ENCODE results near the gene GAPT. TPM values are rescaled to one million over a fixed set of nuclear protein-coding genes. Genes with fewer than 3 reads are reported as not detected.

GAPT gene
- total RNA-seq, 2 donors from 2014 or later: not detected

- peaks cover 17% of the 10 kb centered on the region for H3K4me1 Mint-ChIP-seq (ENCODE audit: low read depth)
- DNase-seq (no peak), ATAC-seq (replicated peaks in 1 of 2) (no peak)
- H3K27ac Mint-ChIP-seq: no peak overlapping the region
- peaks cover 0 to 2% of the 10 kb centered on the region in 2 donors for H3K36me3 Mint-ChIP-seq (ENCODE audit: insufficient read depth in 2 of 2)
- H3K9me3 Mint-ChIP-seq: no peaks in the 10 kb centered on the region
- H3K4me3 Mint-ChIP-seq: no peak overlapping the region
- peaks cover 15% of the 10 kb centered on the region for H3K27me3 Mint-ChIP-seq (ENCODE audit: low read depth)
These were observed 35.2 kb upstream of the GAPT start for GRCh38 chr5:58456026-58456425.

GRCh38 chr5:58456486-58456885 lies 34.7 kb upstream of the GAPT start:
- DNase-seq (no peak), ATAC-seq (replicated peaks in 1 of 2) (no peak)
- peaks cover 15% of the 10 kb centered on the region for H3K27me3 Mint-ChIP-seq (ENCODE audit: low read depth)
- no peaks in the 10 kb centered on the region for H3K9me3 Mint-ChIP-seq
- peaks cover 0 to 2% of the 10 kb centered on the region in 2 donors for H3K36me3 Mint-ChIP-seq (ENCODE audit: insufficient read depth in 2 of 2)
- no peak overlapping the region for H3K4me3 Mint-ChIP-seq
- no peak overlapping the region for H3K27ac Mint-ChIP-seq
- peaks cover 22% of the 10 kb centered on the region for H3K4me1 Mint-ChIP-seq (ENCODE audit: low read depth)

- Mint-ChIP-seq H3K27me3 (ENCODE audit: low read depth) (peaks cover 15% of the 10 kb centered on the region), H3K9me3 (no peaks in the 10 kb centered on the region), H3K4me1 (ENCODE audit: low read depth) (peaks cover 22% of the 10 kb centered on the region), H3K36me3 (ENCODE audit: insufficient read depth in 2 of 2) (peaks cover 0 to 2% of the 10 kb centered on the region in 2 donors), H3K4me3 (no peak overlapping the region), H3K27ac (no peak overlapping the region)
- ATAC-seq (replicated peaks in 1 of 2): no peak
- no peak for DNase-seq
These were observed 34.2 kb upstream of the GAPT start for GRCh38 chr5:58457050-58457449.

GRCh38 chr5:58458141-58458742 lies 33.0 kb upstream of the GAPT start:
- Mint-ChIP-seq H3K9me3 (no peaks in the 10 kb centered on the region), H3K27ac (peak overlapping the region; percentile 87)

GRCh38 chr5:58458743-58459145 lies 32.5 kb upstream of the GAPT start:
- Mint-ChIP-seq H3K27ac (peak overlapping the region; percentile 87), H3K9me3 (no peaks in the 10 kb centered on the region), H3K4me3 (peak overlapping the region; percentile 79 to 88), H3K4me1 (ENCODE audit: low read depth) (peaks cover 22% of the 10 kb centered on the region), H3K27me3 (ENCODE audit: low read depth) (peaks cover 15% of the 10 kb centered on the region), H3K36me3 (ENCODE audit: insufficient read depth in 2 of 2) (peaks cover 0 to 2% of the 10 kb centered on the region in 2 donors)
- DNase-seq (no peak), ATAC-seq (replicated peaks in 1 of 2) (no peak)

More at GRCh38 chr5:58458141-58458742, 33.0 kb upstream of the GAPT start:
- Mint-ChIP-seq H3K27me3 (ENCODE audit: low read depth) (peaks cover 15% of the 10 kb centered on the region), H3K4me3 (peak overlapping the region; percentile 24 to 88), H3K4me1 (ENCODE audit: low read depth) (peaks cover 22% of the 10 kb centered on the region), H3K36me3 (ENCODE audit: insufficient read depth in 2 of 2) (peaks cover 0 to 2% of the 10 kb centered on the region in 2 donors)
- ATAC-seq (replicated peaks in 1 of 2) (no peak), DNase-seq (no peak)

- Mint-ChIP-seq H3K4me1 (ENCODE audit: low read depth) (peaks cover 22% of the 10 kb centered on the region), H3K4me3 (peak overlapping the region; percentile 79 to 88), H3K36me3 (ENCODE audit: insufficient read depth in 2 of 2) (peaks cover 0 to 2% of the 10 kb centered on the region in 2 donors), H3K27ac (peak overlapping the region; percentile 87), H3K27me3 (ENCODE audit: low read depth) (peaks cover 15% of the 10 kb centered on the region), H3K9me3 (no peaks in the 10 kb centered on the region)
- DNase-seq: no peak
- ATAC-seq (replicated peaks in 1 of 2): peak in 1 of 2 donors; percentile 2
These were observed 31.9 kb upstream of the GAPT start for GRCh38 chr5:58459146-58460001.

- ATAC-seq (replicated peaks in 1 of 2): peak; percentile 77 to 80
- Mint-ChIP-seq H3K36me3 (ENCODE audit: insufficient read depth in 2 of 2) (peaks cover 0 to 2% of the 10 kb centered on the region in 2 donors), H3K4me3 (peak within 1 kb of the TSS; percentile 79 to 88)
These were observed 31.1 kb upstream of the GAPT start, which contains the start of gene PLK2 for GRCh38 chr5:58460002-58460731. Gene PLK2 (minus strand): TSS chr5:58460086. CDS start chr5:58459959, 127 bp downstream.

GRCh38 chr5:58460732-58461286 lies 30.4 kb upstream of the GAPT start:
- peaks cover 22% of the 10 kb centered on the region for H3K4me1 Mint-ChIP-seq (ENCODE audit: low read depth)
- peak overlapping the region; percentile 66 for H3K27ac Mint-ChIP-seq
- DNase-seq (peak; percentile 89 to 91), ATAC-seq (replicated peaks in 1 of 2) (peak; percentile 76 to 77)
- H3K4me3 Mint-ChIP-seq: peak overlapping the region; percentile 79 to 88
- peaks cover 15% of the 10 kb centered on the region for H3K27me3 Mint-ChIP-seq (ENCODE audit: low read depth)
- H3K36me3 Mint-ChIP-seq (ENCODE audit: insufficient read depth in 2 of 2): peaks cover 0 to 2% of the 10 kb centered on the region in 2 donors
- no peaks in the 10 kb centered on the region for H3K9me3 Mint-ChIP-seq

More at GRCh38 chr5:58460002-58460731, 31.1 kb upstream of the GAPT start, which contains the start of gene PLK2:
- peak; percentile 88 for DNase-seq
- H3K9me3 Mint-ChIP-seq: no peaks in the 10 kb centered on the region
- H3K27me3 Mint-ChIP-seq (ENCODE audit: low read depth): peaks cover 15% of the 10 kb centered on the region
- H3K4me1 Mint-ChIP-seq (ENCODE audit: low read depth): peaks cover 22% of the 10 kb centered on the region
- peak within 1 kb of the TSS; percentile 87 for H3K27ac Mint-ChIP-seq

- no peak for ATAC-seq (replicated peaks in 1 of 2)
- peaks cover 26% of the 10 kb centered on the region for H3K4me1 Mint-ChIP-seq (ENCODE audit: low read depth)
- H3K27me3 Mint-ChIP-seq (ENCODE audit: low read depth): peaks cover 15% of the 10 kb centered on the region
- no peak overlapping the region for H3K27ac Mint-ChIP-seq
- H3K9me3 Mint-ChIP-seq: no peaks in the 10 kb centered on the region
- H3K36me3 Mint-ChIP-seq (ENCODE audit: insufficient read depth in 2 of 2): no peaks in the 10 kb centered on the region
- no peak overlapping the region for H3K4me3 Mint-ChIP-seq
- no peak for DNase-seq
These were observed 29.1 kb upstream of the GAPT start for GRCh38 chr5:58462154-58462553.

GRCh38 chr5:58462623-58463230 lies 28.5 kb upstream of the GAPT start:
- DNase-seq (peak; percentile 34 to 43), ATAC-seq (replicated peaks in 1 of 2) (no peak)
- Mint-ChIP-seq H3K4me3 (no peak overlapping the region), H3K27ac (no peak overlapping the region), H3K27me3 (ENCODE audit: low read depth) (peaks cover 15% of the 10 kb centered on the region), H3K4me1 (ENCODE audit: low read depth) (peaks cover 30% of the 10 kb centered on the region), H3K9me3 (no peaks in the 10 kb centered on the region), H3K36me3 (ENCODE audit: insufficient read depth in 2 of 2) (no peaks in the 10 kb centered on the region)

- ATAC-seq (replicated peaks in 1 of 2) (peak; percentile 90), DNase-seq (peak; percentile 15 to 38)
- Mint-ChIP-seq H3K4me3 (no peak overlapping the region), H3K4me1 (ENCODE audit: low read depth) (peaks cover 8% of the 10 kb centered on the region), H3K9me3 (no peaks in the 10 kb centered on the region), H3K27me3 (ENCODE audit: low read depth) (no peaks in the 10 kb centered on the region), H3K27ac (peak overlapping the region; percentile 61), H3K36me3 (ENCODE audit: insufficient read depth in 2 of 2) (no peaks in the 10 kb centered on the region)
These were observed 24.3 kb upstream of the GAPT start for GRCh38 chr5:58466939-58467338.

GRCh38 chr5:58469896-58470295 lies 21.3 kb upstream of the GAPT start:
- Mint-ChIP-seq H3K27me3 (ENCODE audit: low read depth) (no peaks in the 10 kb centered on the region), H3K9me3 (no peaks in the 10 kb centered on the region), H3K27ac (no peak overlapping the region), H3K4me1 (ENCODE audit: low read depth) (peaks cover 8% of the 10 kb centered on the region), H3K36me3 (ENCODE audit: insufficient read depth in 2 of 2) (no peaks in the 10 kb centered on the region), H3K4me3 (no peak overlapping the region)
- no peak for DNase-seq
- no peak for ATAC-seq (replicated peaks in 1 of 2)

Measured in activated T-cell treated with anti-CD3 and anti-CD28 coated beads, Interleukin-2, amount 50 U/mL, for 72 hours (primary cell).